GM23338 (cell line): ENCODE measurements around the gene ANKRD27. TPM values are rescaled to one million over a fixed set of nuclear protein-coding genes. Genes with fewer than 3 reads are reported as not detected.

ENCODE experiments used
- ATAC-seq: fragments of 200-7000 bp; cut with Tn5 transposase; 3 replicates; pipeline ENCODE4 v1.9.1; 2020
- DNase-seq: peaks from one replicate; pipeline ENCODE4 v3.0.0-alpha.2; 2015; ENCODE audit warnings: low spot score
- H2AFZ ChIP-seq: fragments of 200-600 bp; sonication (generic); 2 replicates; pipeline ENCODE4 v1.8.0; 2016; ENCODE audit warnings: antibody characterized with exemption, mild to moderate bottlenecking, moderate library complexity
- H3F3A ChIP-seq: fragments of 200-600 bp; sonication (generic); replicated peaks from 2 replicates; pipeline ENCODE4 v1.8.0; 2017; ENCODE audit warnings: antibody characterized with exemption, mixed run types, low read depth
- H3K27ac ChIP-seq: fragments of 200-600 bp; sonication (generic); 2 replicates; pipeline ENCODE4 v1.6.1; 2016; ENCODE audit warnings: low read depth
- H3K27me3 ChIP-seq: fragments of 200-600 bp; sonication (generic); 2 replicates; pipeline ENCODE4 v1.8.0; 2016; ENCODE audit warnings: mild to moderate bottlenecking, mixed run types, moderate library complexity; ENCODE audit not compliant: insufficient read depth
- H3K36me3 ChIP-seq: fragments of 200-600 bp; sonication (generic); 2 replicates; pipeline ENCODE4 v1.8.0; 2016; ENCODE audit warnings: mild to moderate bottlenecking; ENCODE audit not compliant: insufficient read depth
- H3K4me1 ChIP-seq: fragments of 200-600 bp; sonication (generic); 2 replicates; pipeline ENCODE4 v1.8.0; 2016; ENCODE audit warnings: mild to moderate bottlenecking, moderate library complexity; ENCODE audit not compliant: insufficient read depth
- H3K4me2 ChIP-seq: fragments of 200-600 bp; sonication (generic); 2 replicates; pipeline ENCODE4 v1.7.1; 2017; ENCODE audit warnings: mixed run types
- H3K4me3 ChIP-seq: fragments of 200-600 bp; sonication (generic); 2 replicates; pipeline ENCODE4 v1.6.1; 2016; ENCODE audit warnings: mixed run types
- H3K79me2 ChIP-seq: fragments of 200-600 bp; sonication (generic); replicated peaks from 2 replicates; pipeline ENCODE4 v1.8.0; 2017; ENCODE audit warnings: mild to moderate bottlenecking; ENCODE audit not compliant: insufficient read depth
- H3K9me2 ChIP-seq: fragments of 200-600 bp; sonication (generic); 2 replicates; pipeline ENCODE4 v1.8.0; 2017; ENCODE audit not compliant: insufficient read depth
- H4K20me1 ChIP-seq: fragments of 200-600 bp; sonication (generic); replicated peaks from 2 replicates; pipeline ENCODE4 v1.8.0; 2017; ENCODE audit warnings: mild to moderate bottlenecking; ENCODE audit not compliant: insufficient read depth
- H3K27ac Mint-ChIP-seq: 2 replicates; pipeline ENCODE4 v1.8.0; 2020; ENCODE audit warnings: inconsistent platforms, mild to moderate bottlenecking, moderate library complexity, mixed read lengths
- H3K27me3 Mint-ChIP-seq: 3 replicates; pipeline ENCODE4 v1.8.0; 2022; ENCODE audit warnings: low read depth, mild to moderate bottlenecking, moderate library complexity, mixed read lengths, inconsistent platforms; ENCODE audit not compliant: insufficient read depth, poor library complexity
- H3K36me3 Mint-ChIP-seq: 3 replicates; pipeline ENCODE4 v1.8.0; 2021; ENCODE audit warnings: low read depth, mild to moderate bottlenecking, inconsistent platforms, moderate library complexity, mixed read lengths
- H3K4me1 Mint-ChIP-seq: 3 replicates; pipeline ENCODE4 v1.8.0; 2020; ENCODE audit warnings: mild to moderate bottlenecking, inconsistent platforms, mixed read lengths
- H3K4me3 Mint-ChIP-seq: 3 replicates; pipeline ENCODE4 v1.8.0; 2021; ENCODE audit warnings: moderate library complexity, mild to moderate bottlenecking, inconsistent platforms, mixed read lengths
- H3K9me3 Mint-ChIP-seq: 3 replicates; pipeline ENCODE4 v1.8.0; 2020; ENCODE audit warnings: moderate library complexity, mild to moderate bottlenecking, inconsistent platforms, mixed read lengths
- CREB1 ChIP-seq: fragments of 250-450 bp; sonication (Bioruptor Pico); IDR thresholded peaks from 2 replicates; pipeline ENCODE4 v1.5.0; 2020; ENCODE audit warnings: low read depth, mild to moderate bottlenecking, moderate library complexity
- CTCF ChIP-seq, 2 experiments: fragments of 200-600 bp in 1 of 2; sonication (generic) in 1 of 2; conservative IDR thresholded peaks; 2 replicates each; pipeline versions ENCODE4 v1.5.1 to v1.6.1; 2016 to 2017; ENCODE audit warnings: antibody characterized with exemption in 2 of 2, low read depth in 2 of 2, mild to moderate bottlenecking in 2 of 2, moderate library complexity in 1 of 2
- ETS1 ChIP-seq: IDR thresholded peaks from 2 replicates; pipeline ENCODE4 v1.6.1; 2016; ENCODE audit warnings: antibody characterized with exemption
- EZH2 ChIP-seq: fragments of 200-600 bp; sonication (generic); IDR thresholded peaks from one replicate; pipeline ENCODE4 v1.8.0; 2017; ENCODE audit warnings: antibody characterized with exemption, mild to moderate bottlenecking, low read depth; ENCODE audit not compliant: unreplicated experiment
- EZH2phosphoT487 ChIP-seq: fragments of 200-600 bp; sonication (generic); IDR thresholded peaks from one replicate; pipeline ENCODE4 v1.8.1; 2018; ENCODE audit warnings: antibody characterized with exemption; ENCODE audit not compliant: unreplicated experiment
- JUNB ChIP-seq: IDR thresholded peaks from one replicate; pipeline ENCODE4 v1.6.1; 2016; ENCODE audit warnings: antibody characterized with exemption; ENCODE audit not compliant: unreplicated experiment
- NANOG ChIP-seq: IDR thresholded peaks from 2 replicates; pipeline ENCODE4 v1.6.1; 2016; ENCODE audit warnings: antibody characterized with exemption, borderline replicate concordance
- STAT1 ChIP-seq: IDR thresholded peaks from one replicate; pipeline ENCODE4 v1.6.1; 2016; ENCODE audit warnings: antibody characterized with exemption; ENCODE audit not compliant: unreplicated experiment
- ZNF114 ChIP-seq: fragments of 250-450 bp; sonication (Bioruptor Pico); IDR thresholded peaks from 2 replicates; pipeline ENCODE4 v1.5.0; 2020; ENCODE audit warnings: mild to moderate bottlenecking, moderate library complexity
- ZNF331 ChIP-seq: fragments of 250-450 bp; sonication (Bioruptor Pico); IDR thresholded peaks from 2 replicates; pipeline ENCODE4 v1.5.0; 2020; ENCODE audit warnings: low read depth, mild to moderate bottlenecking, moderate library complexity
- ZNF462 ChIP-seq: fragments of 250-450 bp; sonication (Bioruptor Pico); IDR thresholded peaks from 2 replicates; pipeline ENCODE4 v1.5.0; 2020; ENCODE audit warnings: mild to moderate bottlenecking, moderate library complexity
- polyA plus RNA-seq: library from polyadenylated mRNA; unstranded; fragments of >200 nt; fragmentation: Nextera tagmentation; extraction: Ambion mirVana; gene quantifications from 2 replicates; pipeline ENCODE4 v1.2.1, GENCODE V29; 2016
- total RNA-seq: library from RNA; depleted of rRNA; stranded (reverse); fragments of >200 nt; shearing (Covaris generic); gene quantifications from 2 replicates; pipeline ENCODE4 v1.2.3, GENCODE V29; 2014

The ANKRD27 gene
- total and polyA plus RNA-seq, 2 experiments from 2014 or later, result 16.7 to 48.7 TPM

DNA sequence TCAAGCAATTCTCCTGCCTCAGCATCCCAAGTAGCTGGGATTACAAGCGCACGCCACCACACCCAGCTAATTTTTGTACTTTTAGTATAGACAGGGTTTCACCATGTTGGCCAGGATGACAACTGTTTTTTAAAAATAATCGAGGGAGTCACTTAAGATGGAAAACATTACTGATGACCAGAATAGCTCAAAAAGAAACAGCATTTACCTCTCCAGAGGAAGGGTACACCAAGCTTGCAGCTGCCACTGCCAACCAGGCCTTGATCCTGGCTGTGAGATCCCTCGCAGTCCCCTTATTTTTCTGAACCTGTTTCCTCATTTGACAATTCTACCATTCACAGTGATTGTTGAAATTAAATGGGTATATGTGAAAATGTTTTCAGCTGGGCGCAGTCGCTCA lies 79.5 kb downstream of the ANKRD27 start (continued):
- TF ChIP-seq CTCF (conservative IDR thresholded peaks at IDR 0.05; ENCODE audit: low read depth in 2 of 2) (no peak), EZH2 (no peak), ZNF462 (no peak)

DNA sequence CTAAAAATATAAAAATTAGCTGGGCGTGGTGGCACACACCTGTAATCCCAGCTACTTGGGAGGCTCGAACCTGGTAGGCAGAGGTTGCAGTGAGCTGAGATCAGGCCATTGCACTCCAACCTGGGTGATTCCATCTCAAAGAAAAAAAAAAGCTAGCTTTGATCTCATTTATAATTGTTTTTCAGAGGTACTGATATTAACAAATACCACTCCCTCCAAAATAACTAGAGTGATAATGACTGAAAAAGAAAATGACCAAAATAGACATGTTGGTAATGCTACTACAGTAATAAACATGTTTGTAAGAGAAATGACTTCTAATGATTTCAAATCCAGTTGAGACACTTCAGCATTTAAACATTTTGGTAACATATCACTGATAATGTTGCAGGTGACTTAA lies 81.0 kb downstream of the ANKRD27 start:
- H3F3A ChIP-seq, result no peaks in the 10 kb centered on the region
- H3K4me2 ChIP-seq, result no peak overlapping the region
- H4K20me1 ChIP-seq, result no peaks in the 10 kb centered on the region; the same call in 1 of the 2 replicates
- ATAC-seq, result no peak
- Mint-ChIP-seq H3K36me3 (peaks cover 88% of the 10 kb centered on the region), H3K9me3 (peaks cover 35% of the 10 kb centered on the region), H3K4me1 (peaks cover 3% of the 10 kb centered on the region; the same call in 1 of the 3 replicates), H3K27me3 (peaks cover 3% of the 10 kb centered on the region), H3K27ac (no peak overlapping the region), H3K4me3 (no peak overlapping the region)
- H3K27me3 ChIP-seq, result no peaks in the 10 kb centered on the region
- peaks cover 3% of the 10 kb centered on the region; the same call in 1 of the 2 replicates for H3K79me2 ChIP-seq
- H2AFZ ChIP-seq, result no peak overlapping the region
- H3K9me2 ChIP-seq, result no peaks in the 10 kb centered on the region
- H3K4me3 ChIP-seq, result no peak overlapping the region
- no peaks in the 10 kb centered on the region for H3K4me1 ChIP-seq
- H3K27ac ChIP-seq, result no peak overlapping the region
- DNase-seq, result no peak
- peaks cover 52% of the 10 kb centered on the region for H3K36me3 ChIP-seq
- TF ChIP-seq ZNF114 (CRISPR knock-in tag) (no peak), NANOG (no peak), JUNB (no peak), CREB1 (CRISPR knock-in tag) (no peak), ETS1 (no peak), STAT1 (no peak), ZNF331 (CRISPR knock-in tag) (no peak), EZH2 (no peak), EZH2phosphoT487 (no peak), CTCF (conservative IDR thresholded peaks at IDR 0.05; ENCODE audit: low read depth in 2 of 2) (no peak)
